Vagina (tissue), 2 donors: Measurements from ENCODE around the gene CERS5.
"Not testable (repeated sequence)": the region's sequence is repeated elsewhere in the genome, so short reads cannot be mapped to it uniquely, and the experiment has no call there.

Experiments used
- POLR2A ChIP-seq, 2 donors: fragments of 450-650 bp; IDR thresholded peaks; one replicate each; pipeline ENCODE4 v1.6.1; 2017; ENCODE audit warnings: antibody characterized with exemption in 2 of 2, mild to moderate bottlenecking in 2 of 2, moderate library complexity in 2 of 2
- POLR2AphosphoS5 ChIP-seq, 2 donors: sonication (generic); formaldehyde crosslinking; IDR thresholded peaks; one replicate each; pipeline ENCODE4 v1.9.0; 2017; ENCODE audit warnings: antibody characterized with exemption in 2 of 2, mild to moderate bottlenecking in 2 of 2, low read depth in 1 of 2; ENCODE audit not compliant: insufficient read depth in 1 of 2
- TF ChIP-seq, protein P1 (sequence below), 3 experiments: fragments of 450-650 bp in 2 of 3; fragments of 200-600 bp in 1 of 3; sonication (generic) in 1 of 3; IDR thresholded peaks; one replicate each; pipeline ENCODE4 v1.5.1; 2017 to 2019; ENCODE audit warnings: antibody characterized with exemption in 3 of 3, mild to moderate bottlenecking in 2 of 3, moderate library complexity in 2 of 3

GRCh38 chr12:50084409-50084774, 82.8 kb downstream of the CERS5 start:
- TF ChIP-seq, protein P1, sequence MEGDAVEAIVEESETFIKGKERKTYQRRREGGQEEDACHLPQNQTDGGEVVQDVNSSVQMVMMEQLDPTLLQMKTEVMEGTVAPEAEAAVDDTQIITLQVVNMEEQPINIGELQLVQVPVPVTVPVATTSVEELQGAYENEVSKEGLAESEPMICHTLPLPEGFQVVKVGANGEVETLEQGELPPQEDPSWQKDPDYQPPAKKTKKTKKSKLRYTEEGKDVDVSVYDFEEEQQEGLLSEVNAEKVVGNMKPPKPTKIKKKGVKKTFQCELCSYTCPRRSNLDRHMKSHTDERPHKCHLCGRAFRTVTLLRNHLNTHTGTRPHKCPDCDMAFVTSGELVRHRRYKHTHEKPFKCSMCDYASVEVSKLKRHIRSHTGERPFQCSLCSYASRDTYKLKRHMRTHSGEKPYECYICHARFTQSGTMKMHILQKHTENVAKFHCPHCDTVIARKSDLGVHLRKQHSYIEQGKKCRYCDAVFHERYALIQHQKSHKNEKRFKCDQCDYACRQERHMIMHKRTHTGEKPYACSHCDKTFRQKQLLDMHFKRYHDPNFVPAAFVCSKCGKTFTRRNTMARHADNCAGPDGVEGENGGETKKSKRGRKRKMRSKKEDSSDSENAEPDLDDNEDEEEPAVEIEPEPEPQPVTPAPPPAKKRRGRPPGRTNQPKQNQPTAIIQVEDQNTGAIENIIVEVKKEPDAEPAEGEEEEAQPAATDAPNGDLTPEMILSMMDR (IDR thresholded peaks at IDR 0.05): not testable (repeated sequence)
- TF ChIP-seq POLR2A (IDR thresholded peaks at IDR 0.05); POLR2AphosphoS5 (IDR thresholded peaks at IDR 0.05; ENCODE audit: insufficient read depth in 1 of 2, low read depth in 1 of 2): not testable (repeated sequence)
